NAMALWA (cell line): ENCODE data around the gene GLI1.
"Not testable (repeated sequence)": the region's sequence is repeated elsewhere in the genome, so short reads cannot be mapped to it uniquely, and the experiment has no call there.

Source experiments
- DNase-seq: peaks from one replicate; pipeline ENCODE4 v3.0.0-alpha.2; 2015; ENCODE audit warnings: low spot score

The GLI1 gene

GRCh38 chr12:57441846-57442427 is 17.6 kb upstream of the GLI1 start:
- no peak for DNase-seq

DNA sequence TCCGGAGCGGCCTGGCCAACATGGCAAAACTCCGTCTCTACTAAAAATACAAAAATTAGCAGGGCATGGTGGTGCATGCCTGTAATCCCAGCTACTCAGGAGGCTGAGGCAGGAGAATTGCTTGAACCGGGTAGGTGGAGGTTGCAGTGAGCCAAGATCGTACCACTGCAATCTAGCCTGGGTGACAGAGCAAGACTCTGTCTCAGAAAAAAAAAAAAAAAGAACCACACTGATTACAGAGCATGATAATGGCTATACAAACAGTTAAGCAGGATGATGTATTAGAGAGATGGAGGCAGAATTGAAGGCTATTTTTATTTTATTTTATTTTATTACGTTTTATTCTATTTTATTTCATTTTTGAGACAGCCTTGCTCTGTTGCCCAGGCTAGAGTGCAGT is 15.2 kb upstream of the GLI1 start:
- DNase-seq: not testable (repeated sequence)

- DNase-seq: no peak
Measured at GRCh38 chr12:57444744-57445143, 14.8 kb upstream of the GLI1 start.

DNA sequence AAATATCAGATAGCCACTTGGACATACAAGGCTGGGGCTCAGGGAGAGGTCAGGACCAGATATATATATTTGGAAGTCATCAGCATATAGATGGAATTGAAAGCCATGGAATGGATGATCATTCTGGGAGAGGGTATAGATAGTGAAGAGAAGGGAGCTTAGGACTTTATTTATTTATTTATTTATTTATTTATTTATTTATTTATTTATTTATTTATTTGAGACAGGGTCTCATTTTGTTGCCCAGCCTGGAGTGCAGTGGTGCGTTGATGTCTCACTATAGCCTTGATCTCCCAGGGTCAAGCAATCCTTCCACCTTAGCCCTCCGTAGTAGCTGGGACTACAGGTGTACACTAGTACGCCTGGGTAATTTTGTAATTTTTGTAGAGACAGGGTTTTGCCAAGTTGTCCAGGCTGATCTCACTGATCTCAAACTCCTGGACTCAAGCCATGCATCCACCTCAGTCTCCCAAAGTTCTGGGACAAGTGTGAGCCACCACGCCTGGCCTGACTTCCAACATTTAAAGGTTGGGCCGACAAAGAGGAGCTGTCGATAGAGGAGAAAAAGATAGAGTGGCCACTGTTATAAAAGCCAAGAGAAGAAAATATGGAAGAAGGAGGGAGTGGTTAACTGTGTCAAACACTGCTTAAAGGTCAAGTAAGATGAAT is 13.2 kb upstream of the GLI1 start:
- no peak for DNase-seq

DNA sequence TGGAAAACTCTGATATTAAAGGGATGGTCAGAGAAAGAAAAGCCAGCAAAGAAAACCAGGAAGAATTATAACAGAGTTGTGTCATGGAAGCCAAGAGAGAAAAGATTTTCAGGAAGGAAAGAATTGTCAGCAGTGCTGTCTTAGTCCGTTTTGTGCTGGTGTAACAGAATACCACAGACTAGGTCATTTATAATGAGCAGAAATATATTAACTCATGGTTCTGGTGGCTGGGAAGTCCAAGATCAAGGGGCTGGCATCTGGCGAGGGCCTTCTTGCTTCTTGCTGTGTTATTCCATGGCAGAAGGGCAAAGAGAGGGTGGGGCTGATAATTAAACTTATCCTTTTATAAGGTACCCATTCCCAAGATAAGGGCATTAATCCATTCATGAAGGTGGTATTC is 10.9 kb upstream of the GLI1 start:
- no peak for DNase-seq

- no peak for DNase-seq
Measured at GRCh38 chr12:57449375-57449774, 10.2 kb upstream of the GLI1 start.

GRCh38 chr12:57450057-57450456 is 9.5 kb upstream of the GLI1 start:
- no peak for DNase-seq

DNA sequence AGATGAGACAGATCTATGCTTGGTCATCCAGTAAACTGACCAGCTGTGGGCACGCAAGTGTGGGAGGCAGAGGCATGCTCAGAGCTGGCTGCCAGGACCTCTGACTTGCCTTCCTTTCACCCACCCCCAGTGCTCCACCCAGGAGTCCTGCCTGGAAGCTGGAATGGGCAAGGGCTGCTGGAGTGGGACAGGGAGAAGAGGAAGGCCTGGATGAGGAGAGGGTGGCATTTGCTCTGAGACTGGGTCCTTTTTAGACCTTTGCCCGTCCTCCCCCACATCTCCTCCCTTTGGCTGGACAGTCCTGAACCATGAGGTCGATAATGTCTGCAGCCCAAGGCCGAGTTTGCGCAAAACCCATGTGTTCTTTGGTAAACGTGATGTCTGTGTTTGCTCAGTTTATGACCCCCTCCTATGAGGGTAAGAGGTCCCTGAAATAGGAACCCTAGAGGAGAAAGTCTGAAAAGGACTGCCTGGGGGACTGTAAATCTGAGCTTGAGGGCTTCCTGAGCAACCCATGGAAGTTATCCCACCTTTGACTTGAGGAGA is 8.3 kb upstream of the GLI1 start:
- DNase-seq: no peak

DNA sequence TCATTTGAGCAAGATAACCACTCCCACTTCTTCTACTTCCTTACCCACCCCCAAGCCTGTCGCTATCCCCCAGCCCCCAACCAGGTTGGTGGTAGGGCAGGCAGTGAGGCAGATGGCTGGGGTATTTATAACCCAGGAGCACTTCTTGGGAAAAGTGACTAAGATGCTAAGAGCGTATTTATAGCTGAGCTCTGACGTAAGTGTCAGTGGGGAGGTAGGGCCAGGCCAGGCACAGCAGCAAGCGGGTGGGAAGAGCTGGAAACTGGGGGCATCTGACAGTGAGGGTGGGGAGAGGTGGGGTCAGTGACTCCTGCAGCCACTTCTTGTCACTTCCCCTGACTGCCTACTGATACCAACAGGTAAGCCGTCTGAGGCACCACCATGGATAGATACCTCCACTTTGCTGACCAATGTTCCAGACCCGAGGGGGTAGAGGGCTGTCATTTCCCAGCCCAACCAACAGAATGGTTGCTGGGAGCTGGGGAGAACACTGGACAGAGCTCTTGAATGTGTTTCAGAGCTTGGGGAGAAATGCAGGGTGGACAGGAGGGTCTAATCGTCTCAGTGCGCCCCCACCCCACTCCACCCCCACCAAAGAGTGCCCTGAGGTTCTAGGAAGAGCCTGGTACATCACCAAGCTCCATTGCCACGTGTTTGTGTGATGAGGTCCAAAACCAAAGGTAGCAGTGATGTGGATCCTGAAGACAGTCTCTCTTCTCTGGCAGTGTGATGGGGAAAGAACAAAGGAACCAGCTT is 7.2 kb upstream of the GLI1 start:
- no peak for DNase-seq

- peak; percentile 76 for DNase-seq
Measured at GRCh38 chr12:57452937-57453509, 6.6 kb upstream of the GLI1 start.

DNA sequence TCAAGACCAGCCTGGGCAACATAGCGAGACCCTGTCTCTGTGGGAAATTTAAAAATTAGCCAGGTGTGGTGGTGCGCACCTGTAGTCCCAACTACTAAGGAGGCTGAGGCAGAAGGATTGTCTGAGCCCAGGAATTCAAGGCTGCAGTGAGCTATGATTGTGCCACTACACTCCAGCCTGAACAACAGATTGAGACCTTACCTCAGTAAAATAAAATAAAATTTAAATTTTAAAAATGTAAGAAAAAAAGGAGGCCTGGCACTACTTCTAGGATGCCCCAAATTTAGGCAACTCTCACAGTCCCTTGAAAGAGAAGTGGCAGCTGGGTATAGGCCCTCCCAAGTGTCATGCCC is 5.4 kb upstream of the GLI1 start:
- DNase-seq: no peak

DNA sequence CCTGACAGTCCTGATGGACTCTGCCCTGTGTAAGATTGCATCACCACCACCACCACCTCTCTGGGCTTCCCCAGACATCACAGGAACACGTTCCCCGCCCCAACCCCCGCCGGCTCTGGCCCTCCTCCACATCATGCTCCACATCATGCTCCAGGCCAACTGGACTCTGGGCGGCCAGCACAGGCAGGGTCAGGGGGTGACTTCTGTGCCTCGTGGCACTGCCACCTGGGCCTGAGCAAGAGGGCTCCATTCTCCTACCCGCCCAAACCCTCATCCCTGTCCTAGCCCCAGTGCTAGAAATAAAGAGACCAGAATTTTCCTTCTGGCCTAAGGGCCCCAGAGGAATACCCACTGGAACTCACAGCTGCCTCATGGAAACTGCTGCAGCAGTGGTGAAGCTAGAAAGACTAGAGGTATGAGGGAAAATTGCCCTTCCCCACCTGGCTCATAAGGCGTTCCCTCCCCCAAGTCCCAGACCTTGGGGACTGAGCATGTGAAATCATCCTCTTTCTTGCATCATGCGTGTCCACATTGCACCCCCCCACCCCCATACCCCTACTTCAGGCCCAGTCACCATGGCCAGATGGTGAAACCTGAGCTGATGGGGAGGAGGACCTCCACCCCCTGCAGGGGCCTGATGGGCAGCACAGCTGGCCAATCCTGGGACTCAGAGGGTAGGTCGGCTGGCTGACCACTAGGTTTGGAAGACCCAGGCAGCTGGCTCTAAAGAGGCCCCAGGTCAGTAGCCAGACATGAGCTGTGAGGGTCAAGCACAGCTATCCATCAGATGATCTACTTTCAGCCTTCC is 4.8 kb upstream of the GLI1 start, which contains the start of gene INHBE:
TSS of gene INHBE (plus strand) at position 742 of the 808 bp plus-strand sequence. CDS start 230 bp downstream, outside the sequence.
- DNase-seq: peak; percentile 77

- DNase-seq: no peak
Measured at GRCh38 chr12:57455374-57456144, 4.0 kb upstream of the GLI1 start.

DNA sequence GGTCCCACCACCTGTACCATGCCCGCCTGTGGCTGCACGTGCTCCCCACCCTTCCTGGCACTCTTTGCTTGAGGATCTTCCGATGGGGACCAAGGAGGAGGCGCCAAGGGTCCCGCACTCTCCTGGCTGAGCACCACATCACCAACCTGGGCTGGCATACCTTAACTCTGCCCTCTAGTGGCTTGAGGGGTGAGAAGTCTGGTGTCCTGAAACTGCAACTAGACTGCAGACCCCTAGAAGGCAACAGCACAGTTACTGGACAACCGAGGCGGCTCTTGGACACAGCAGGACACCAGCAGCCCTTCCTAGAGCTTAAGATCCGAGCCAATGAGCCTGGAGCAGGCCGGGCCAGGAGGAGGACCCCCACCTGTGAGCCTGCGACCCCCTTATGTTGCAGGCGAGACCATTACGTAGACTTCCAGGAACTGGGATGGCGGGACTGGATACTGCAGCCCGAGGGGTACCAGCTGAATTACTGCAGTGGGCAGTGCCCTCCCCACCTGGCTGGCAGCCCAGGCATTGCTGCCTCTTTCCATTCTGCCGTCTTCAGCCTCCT is 3.4 kb upstream of the GLI1 start:
- DNase-seq: peak; percentile 91

DNA sequence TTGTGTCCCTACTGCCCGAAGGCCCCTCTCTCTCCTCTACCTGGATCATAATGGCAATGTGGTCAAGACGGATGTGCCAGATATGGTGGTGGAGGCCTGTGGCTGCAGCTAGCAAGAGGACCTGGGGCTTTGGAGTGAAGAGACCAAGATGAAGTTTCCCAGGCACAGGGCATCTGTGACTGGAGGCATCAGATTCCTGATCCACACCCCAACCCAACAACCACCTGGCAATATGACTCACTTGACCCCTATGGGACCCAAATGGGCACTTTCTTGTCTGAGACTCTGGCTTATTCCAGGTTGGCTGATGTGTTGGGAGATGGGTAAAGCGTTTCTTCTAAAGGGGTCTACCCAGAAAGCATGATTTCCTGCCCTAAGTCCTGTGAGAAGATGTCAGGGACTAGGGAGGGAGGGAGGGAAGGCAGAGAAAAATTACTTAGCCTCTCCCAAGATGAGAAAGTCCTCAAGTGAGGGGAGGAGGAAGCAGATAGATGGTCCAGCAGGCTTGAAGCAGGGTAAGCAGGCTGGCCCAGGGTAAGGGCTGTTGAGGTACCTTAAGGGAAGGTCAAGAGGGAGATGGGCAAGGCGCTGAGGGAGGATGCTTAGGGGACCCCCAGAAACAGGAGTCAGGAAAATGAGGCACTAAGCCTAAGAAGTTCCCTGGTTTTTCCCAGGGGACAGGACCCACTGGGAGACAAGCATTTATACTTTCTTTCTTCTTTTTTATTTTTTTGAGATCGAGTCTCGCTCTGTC is 2.7 kb upstream of the GLI1 start:
- DNase-seq: no peak

- DNase-seq: no peak
Measured at GRCh38 chr12:57458665-57459054, 925 bp upstream of the GLI1 start.

GRCh38 chr12:57459055-57459749 is 383 bp upstream of the GLI1 start:
- peak; percentile 99 for DNase-seq

DNA sequence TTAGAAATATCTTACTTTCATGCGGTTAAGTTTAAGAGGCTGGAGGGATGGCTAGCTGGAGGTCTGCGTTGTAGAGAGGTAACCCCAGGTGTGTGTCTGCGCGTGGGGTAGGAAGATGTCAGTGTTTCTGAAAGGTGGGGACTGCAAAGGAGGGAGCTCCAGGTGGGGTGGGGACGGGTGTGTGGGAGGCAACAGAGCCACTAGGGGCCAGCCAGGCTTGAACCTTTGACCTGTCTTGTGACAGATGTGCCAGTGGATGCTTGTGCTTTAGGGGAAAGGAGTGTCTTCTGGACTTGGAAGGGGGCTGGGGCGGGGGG is 841 bp downstream of the GLI1 start:
- DNase-seq: peak; percentile 74

DNA sequence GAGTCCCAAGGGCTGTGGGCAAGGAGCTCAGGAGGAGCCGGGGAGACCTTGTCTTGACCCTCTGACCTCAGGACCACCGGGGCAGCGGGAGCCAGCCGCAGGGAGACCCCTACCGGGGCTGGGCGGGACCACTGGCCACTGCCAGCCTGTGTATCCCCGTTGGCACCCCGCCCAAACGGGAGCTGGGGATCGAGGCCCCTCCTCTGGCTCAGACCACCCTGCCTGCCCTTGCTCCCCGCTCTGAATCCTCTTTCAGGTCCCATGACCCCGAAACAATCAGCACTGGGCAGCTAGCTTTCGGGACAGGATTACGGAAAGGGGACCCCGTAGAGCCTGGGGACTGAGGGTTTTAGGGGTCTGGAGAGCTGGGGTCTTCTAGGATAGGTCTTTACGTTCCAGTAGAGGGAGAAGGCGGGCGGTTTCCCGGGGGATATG is 1.3 kb downstream of the GLI1 start:
- DNase-seq: peak; percentile 33
